RPMI7951 (cell line): ENCODE results near the gene PRMT1. TPM values are rescaled to one million over a fixed set of nuclear protein-coding genes. Genes with fewer than 3 reads are reported as not detected.

Experiments
- DNase-seq: peaks from one replicate; pipeline ENCODE4 v3.0.0-alpha.2; 2012; ENCODE audit warnings: low read depth
- total RNA-seq: library from RNA; depleted of rRNA; stranded (reverse); fragments of >200 nt; shearing (Covaris generic); gene quantifications from 2 replicates; pipeline ENCODE4 v1.2.3, GENCODE V29; 2014

The PRMT1 gene
- total RNA-seq, 1 experiment from 2014 or later = 334 TPM

DNA sequence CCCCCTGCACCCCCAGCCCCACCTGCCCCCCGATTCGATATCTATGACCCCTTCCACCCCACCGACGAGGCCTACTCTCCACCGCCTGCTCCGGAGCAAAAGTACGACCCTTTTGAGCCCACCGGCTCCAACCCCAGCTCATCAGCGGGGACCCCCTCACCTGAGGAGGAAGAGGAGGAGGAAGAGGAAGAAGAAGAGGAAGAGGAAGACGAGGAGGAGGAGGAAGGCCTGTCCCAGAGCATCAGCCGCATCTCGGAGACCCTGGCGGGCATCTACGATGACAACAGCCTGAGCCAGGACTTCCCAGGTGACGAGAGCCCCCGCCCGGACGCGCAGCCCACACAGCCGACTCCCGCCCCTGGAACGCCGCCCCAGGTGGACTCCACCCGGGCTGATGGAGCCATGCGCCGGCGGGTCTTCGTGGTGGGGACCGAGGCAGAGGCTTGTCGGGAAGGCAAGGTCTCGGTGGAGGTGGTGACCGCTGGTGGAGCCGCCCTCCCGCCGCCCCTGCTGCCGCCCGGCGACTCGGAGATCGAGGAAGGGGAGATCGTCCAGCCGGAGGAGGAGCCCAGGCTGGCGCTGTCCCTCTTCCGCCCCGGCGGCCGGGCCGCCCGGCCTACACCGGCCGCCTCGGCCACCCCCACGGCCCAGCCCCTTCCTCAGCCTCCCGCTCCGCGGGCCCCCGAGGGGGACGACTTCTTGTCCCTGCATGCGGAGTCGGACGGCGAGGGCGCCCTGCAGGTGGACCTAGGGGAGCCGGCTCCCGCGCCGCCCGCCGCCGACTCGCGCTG is 25.8 kb upstream of the PRMT1 start:
- no peak for DNase-seq

DNA sequence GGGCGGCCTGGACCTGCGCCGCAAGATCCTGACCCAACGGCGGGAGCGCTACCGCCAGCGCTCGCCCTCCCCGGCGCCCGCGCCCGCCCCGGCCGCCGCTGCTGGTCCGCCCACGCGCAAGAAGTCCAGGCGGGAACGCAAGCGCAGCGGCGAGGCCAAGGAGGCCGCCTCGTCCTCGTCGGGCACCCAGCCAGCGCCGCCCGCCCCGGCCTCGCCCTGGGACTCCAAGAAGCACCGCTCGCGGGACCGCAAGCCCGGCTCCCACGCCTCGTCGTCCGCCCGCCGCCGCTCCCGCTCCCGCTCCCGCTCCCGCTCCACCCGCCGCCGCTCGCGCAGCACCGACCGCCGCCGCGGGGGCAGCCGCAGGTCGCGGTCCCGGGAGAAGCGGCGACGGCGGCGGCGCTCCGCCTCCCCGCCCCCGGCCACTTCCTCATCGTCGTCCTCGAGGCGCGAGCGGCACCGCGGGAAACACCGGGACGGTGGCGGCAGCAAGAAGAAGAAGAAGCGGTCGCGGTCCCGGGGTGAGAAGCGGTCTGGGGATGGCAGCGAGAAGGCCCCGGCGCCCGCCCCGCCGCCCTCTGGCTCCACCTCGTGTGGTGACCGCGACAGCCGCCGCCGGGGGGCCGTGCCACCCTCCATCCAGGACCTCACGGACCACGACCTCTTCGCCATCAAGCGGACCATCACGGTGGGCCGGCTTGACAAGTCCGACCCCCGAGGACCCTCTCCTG is 25.1 kb upstream of the PRMT1 start:
- no peak for DNase-seq

DNA sequence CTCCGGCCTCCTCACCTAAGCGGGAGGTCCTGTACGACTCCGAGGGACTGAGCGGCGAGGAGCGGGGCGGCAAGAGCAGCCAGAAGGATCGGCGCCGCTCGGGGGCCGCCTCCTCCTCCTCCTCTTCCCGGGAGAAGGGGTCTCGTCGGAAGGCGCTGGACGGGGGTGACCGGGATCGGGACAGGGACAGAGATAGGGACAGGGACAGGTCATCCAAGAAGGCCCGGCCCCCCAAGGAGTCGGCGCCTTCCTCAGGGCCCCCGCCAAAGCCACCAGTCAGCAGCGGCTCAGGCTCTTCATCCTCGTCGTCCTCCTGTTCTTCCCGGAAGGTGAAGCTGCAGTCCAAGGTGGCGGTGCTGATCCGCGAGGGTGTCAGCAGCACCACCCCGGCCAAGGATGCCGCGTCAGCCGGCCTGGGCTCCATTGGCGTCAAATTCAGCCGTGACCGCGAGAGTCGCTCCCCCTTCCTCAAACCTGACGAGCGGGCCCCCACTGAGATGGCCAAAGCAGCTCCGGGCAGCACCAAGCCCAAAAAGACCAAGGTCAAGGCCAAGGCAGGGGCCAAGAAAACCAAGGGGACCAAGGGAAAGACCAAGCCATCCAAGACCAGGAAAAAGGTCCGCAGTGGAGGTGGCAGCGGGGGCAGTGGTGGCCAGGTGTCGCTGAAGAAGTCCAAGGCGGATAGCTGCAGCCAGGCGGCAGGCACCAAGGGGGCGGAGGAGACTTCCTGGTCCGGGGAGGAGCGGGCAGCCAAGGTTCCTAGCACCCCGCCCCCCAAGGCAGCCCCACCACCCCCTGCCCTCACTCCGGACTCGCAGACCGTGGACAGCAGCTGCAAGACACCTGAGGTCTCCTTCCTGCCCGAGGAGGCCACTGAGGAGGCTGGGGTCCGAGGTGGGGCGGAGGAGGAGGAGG is 24.3 kb upstream of the PRMT1 start:
- no peak for DNase-seq

DNA sequence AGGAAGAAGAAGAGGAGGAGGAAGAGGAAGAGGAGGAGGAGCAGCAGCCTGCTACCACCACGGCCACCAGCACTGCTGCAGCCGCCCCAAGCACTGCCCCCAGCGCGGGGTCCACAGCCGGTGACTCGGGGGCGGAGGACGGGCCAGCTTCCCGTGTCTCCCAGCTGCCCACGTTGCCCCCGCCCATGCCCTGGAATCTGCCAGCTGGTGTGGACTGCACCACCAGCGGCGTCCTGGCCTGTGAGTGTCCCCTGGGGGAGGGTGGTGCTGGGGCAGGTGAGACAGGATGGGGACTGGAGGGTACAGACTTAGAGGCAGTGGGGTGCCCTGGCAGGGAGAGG is 23.6 kb upstream of the PRMT1 start:
- no peak for DNase-seq

DNA sequence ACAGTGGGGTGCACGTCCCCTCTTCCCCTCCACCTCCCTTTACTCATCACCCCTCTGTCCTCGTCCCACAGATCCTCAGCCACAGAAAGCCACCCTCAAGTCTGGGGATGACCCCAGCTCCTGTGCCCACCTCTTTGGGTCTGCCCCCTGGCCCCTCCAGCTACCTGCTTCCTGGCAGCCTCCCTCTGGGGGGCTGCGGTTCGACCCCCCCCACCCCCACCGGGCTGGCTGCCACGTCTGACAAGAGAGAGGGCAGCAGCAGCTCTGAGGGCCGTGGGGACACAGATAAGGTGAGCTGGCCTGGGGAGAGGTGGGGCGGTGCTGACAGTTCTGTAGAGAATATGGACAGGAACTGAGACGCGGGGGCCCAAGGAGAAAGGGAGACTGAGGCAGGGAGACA is 22.5 kb upstream of the PRMT1 start:
- DNase-seq = no peak

DNA sequence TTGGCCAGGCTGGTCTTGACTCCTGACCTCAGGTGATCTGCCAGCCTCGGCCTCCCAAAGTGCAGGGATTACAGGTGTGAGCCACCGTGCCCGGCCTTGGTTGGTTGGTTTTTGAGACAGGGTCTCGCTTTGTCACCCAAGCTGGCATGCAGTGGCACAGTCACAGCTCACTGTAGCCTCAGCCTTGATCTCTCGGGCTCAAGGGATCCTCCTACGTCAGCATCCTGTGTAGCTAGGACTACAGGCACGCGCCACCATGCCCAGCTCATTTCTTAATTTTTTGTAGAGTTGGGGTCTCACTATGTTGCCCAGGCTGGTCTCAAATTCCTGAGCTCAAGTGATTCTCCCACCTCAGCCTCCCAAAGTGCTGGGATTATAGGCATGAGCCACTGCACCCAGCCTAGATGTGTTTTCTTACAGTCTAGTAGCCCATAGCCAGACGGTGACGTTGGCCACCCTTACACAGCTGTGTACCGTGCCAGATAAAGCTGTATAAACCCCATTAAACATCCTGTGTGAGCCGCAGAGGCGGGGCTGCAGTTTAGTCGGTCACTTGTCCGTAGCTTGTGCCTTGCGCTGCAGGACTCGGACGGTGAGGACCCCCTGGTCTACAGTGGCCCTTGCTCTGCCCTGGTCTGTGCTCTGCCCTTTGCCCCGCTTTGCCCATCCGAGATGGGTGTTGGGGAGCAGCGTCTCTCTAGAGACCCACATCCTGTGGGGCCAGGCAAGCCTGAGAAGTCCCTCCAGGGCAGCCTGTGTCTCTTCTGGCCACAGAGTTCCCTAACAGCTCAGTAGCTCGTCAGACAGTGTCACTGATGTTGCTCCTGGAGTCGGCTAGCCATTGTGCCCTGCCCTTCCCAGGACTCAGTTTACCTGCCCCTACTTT is 21.3 kb upstream of the PRMT1 start:
- DNase-seq = no peak

DNA sequence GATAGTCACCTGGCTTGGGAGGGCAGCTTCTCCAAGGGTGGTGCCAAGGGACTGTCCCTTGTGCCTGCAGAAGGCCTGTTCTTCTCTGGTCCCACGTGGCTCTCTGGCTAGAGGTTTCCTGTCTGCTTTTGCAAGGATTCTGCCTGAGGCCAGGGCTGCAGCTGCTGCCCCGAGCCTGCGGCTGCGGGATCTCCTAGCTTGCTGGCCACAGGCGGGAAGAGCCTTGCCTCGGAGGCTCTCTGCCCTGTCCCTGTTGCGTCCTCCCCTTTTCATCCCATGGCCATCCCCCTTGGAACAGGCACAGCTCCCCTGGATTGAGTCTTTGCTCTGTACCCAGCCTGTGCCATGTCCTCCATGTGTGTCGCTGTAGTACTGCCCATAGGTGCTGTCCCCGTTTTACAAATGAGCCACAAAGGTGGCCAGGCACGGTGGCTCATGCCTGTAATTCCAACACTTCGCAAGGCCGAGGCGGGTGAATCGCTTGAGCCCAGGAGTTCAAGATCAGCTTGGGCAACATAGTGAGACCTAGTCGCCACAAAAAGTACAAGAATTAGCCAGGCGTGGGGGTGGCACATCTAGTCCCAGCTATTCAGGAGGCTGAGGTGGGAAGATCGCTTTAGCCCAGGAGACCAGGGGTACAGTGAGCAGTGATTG is 20.5 kb upstream of the PRMT1 start:
- DNase-seq = no peak

DNA sequence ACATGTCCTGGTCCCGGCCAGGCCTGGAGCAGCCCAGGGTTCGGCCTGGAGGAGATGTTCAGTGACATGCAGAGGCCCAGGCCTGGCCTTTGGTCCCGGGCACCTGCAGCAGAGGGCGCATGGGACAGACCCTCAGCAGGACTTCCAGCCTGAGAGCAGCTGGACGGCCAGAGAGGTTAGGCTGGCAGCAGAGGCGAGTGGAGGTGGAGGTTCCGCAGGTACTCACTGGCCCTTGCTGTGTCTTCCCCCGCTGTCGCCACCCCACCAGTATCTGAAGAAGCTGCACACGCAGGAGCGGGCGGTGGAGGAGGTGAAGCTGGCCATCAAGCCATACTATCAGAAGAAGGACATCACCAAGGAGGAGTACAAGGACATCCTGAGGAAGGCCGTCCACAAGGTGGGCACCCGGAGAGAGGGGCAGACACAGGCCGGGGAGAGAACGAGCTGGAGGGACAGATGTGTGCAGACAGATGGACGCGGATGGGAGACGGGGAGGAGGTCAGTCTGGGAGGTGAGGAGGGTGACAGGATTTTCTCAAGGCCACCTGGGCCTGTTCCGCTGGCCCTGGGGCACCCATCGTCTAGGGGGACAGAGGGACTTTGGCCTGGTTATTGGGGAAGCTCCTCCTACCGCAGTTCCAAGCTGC is 19.5 kb upstream of the PRMT1 start:
- no peak for DNase-seq

DNA sequence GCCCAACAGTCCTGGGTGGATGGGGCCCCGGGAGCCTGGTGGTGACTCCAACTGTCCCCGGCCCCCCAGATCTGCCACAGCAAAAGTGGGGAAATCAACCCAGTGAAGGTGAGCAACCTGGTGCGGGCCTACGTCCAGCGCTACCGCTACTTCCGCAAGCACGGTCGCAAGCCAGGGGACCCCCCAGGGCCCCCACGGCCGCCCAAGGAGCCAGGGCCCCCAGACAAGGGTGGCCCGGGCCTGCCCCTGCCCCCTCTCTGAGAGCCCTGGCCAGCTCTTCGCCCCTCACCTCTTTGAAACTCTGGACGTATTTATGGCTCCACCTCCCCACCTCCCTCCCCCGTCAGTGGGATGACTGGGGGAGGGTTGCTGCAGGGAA is 18.9 kb upstream of the PRMT1 start:
- no peak for DNase-seq

DNA sequence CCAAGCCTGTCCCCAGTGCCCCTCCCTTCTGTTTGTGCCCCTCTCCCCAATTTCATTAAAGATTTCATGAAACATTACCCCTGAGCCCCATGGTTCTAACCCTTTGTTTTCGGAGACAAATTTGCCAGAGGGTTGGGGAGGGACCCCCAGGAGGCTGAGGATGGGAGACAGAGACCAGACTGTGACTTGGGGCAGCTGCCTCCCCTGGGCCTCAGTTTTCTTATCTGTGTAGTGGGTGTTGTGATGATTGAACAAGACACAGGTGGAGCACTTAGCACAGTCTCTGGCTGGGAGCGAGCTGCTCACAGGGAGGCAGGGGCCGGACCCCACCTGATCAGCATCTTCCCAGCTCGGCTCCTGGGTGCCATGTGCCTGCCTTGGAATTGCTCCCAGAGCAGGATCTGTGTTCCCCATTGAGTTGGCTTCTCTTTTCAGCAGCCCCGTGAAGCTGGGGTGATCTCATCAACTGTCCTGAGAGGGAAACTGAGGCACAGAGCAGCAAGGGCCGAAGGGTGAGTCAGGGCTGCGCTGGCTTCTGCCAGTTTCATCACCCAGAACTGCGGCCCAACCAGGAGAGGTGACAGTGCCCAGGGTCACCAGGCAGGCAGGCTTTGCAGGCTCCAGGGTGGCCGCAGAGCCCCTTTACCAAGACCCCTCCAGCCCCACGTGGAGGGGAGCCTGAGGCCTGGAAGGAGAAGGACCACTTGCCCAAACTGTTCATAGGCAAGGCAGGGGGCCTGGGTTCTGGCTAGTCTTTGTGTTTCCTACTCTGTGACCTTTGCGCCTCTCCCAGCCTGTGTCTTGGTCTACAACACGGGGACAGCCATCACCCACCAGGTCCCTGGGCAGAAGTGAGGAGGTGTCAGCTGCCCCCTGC is 18.3 kb upstream of the PRMT1 start:
- DNase-seq = no peak

DNA sequence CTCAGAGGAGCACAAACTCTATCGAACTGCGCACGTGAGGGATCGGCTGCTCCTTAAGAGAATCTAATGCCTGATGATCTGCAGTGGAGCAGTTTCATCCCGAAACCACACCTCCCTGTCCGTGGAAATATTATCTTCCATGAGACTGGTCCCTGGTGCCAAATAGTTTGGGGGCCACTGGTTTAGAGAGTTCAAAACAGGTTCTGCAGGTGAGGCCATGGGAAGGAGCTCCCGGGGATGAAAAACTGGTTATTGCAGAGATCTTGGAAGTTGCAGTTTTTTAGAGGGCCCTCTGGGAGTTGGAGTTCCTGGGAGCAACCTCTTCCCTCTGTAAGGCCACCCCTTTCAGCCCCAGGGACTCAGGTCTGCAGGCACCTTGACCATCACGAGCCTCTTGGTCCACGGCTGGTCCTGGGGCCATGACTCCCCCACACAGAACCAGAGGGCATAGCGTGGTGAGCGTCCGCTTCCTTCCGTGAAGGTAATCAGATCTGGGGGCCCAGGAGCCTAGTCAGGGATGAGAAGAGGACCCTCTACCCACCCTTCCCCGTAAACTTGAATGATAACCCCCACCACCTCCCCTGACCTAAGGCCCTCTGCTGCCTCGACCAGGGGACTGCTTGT is 16.6 kb upstream of the PRMT1 start:
- no peak for DNase-seq

DNA sequence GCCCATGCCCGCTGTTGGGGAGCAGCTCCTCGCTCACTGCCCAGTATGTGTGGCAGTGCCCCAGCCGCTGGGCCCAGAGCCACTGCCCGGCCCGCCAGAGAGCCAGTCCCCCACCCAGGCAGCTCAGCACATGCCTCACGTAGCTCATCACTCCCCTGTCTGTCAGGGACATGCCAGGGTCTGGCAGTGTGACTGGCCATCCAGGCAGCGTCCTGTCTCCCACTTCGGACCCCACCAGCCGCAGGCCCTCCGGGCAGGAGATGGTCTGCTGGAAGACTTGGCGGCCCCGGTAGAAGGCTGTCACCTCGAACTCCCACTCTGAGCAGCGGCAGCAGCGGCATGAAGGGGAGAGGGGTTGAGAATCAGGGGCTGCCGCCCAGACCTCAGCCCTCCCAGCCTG is 15.1 kb upstream of the PRMT1 start:
- no peak for DNase-seq

DNA sequence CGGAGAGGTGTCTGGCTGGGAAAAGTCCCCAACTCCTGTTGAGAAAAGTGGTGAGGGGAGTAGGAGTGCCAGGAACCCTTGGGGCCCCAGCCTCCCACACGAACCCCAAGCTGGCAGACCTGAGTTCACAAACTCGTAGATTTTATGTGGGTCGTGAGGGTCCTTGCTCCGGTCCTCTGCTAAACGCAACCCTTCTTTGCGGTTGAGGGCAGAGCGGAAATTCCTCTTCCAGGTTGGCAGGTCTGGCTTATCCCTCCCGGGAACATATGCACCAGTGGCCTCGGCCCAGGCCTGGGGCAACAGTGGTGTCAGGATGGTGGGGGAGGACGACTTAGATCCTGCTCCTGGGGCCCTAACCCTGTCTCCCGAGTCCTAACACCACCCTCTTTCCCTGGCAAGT is 13.8 kb upstream of the PRMT1 start:
- DNase-seq = no peak

DNA sequence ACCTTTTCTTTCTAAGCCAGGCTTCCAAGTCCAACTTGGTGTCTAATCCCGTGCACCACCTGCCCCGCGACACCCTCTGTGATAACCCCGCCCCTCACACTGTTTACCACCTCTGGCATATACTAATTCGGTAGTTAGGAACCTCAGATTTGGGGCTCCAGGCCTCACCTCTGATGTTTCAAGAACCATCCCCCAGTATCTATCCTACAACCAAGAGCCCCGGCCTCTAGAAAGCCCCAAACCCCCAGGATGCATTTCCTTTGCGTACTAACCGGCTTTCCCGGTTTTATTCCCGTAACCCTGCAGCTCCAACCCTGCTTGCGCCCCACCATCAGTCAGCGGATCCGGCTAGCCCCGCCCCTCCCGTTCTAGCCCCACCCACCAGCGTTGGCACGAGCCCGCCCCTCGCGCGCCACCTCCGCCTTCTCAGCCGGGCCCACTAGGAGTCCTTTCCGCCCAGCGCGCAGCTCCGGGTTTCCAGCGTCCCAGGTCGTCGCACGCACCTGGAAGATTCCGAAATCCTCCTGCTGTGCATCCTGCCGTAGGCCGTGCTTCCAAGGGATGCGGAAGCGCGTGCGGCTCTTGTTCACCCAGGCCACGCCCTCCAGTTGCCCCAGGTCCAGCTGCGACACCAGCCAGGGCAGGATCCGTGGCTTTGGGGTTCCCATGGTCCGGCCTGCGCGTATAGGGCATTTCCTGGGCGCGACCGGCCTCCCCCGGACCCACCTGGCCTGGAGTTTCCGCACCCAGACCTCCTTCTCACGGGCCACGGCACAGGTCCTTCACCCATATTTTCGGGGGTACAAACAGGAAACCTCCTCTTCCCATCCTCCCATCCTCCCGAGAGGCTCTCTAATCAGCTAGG is 12.7 kb upstream of the PRMT1 start:
- DNase-seq = peak; percentile 79

DNA sequence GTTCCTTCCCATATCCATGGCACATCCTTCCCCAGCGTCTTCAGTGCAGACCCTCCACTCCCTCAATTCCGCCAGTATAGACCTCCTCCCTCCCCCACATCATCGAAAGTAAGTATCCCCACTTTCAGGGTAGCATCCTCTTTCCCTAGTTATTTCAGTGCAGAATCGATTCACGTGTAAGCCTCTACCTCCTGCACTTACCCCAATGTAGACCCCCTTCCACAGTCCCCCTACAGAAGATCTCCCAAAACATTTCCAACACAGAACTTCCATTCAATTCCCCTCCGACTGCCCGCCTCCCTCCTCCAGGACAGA is 12.1 kb upstream of the PRMT1 start:
- DNase-seq = no peak

DNA sequence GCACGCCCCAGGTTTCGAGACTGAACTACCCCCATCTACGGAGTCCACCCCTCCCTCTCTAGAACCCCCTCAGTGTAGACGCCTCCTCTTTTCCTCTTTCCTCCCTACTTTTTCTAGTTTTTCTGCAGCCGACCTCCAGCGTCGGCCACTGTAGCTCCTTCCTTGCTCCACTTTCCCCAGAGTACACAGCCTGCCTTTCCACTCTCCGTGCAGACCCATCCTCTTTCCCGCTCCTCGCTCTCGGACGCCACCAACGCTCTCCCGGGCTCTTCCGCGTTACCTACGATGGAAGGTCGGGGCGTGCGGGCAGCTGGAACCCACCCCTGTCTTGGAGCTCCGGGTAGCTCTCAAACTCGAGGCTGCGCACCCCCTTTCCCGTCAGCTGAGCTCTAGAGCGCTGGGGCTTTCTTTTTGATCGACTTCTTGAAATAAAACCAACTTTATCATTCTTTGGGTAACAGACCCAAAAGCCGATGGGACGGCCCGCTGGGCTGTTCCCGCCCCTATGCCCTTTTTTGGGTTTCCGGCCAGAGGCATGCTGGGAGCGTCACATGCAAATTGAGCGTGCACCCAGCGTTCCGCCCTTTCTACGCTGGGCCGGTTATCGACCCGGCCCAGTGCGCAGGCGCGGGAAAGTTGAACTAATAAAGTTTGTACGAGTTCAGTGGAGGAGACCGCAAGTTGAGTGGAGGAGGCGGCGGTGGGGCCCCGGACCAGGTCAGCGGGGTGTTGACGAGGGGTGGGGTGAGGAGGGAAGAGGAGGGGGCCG is 11.5 kb upstream of the PRMT1 start, which contains the start of the genes BCL2L12 and IRF3:
BCL2L12 (plus strand) TSS at position 583 of the 769 bp plus-strand sequence. CDS start 760 bp downstream, outside the sequence.
IRF3 (minus strand) TSS at position 507 of the 769 bp plus-strand sequence. CDS start 1,019 bp downstream, outside the sequence.
- peak; percentile 95 for DNase-seq

DNA sequence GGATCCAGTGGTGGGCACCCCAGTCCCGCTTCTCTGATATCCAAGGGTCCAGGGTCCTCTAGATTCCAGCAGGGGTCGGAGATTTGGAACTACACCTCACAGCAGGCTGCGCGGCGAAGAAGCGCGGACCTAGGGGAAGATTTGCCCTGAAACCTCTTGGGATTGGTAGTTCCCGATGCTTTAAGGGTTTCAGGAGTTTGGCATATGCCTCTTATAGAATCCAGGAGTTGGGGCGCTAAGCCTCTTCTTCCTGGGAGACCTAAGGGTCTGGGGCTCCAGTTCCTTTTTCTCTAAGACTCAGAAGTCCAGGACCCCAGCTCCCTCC is 11.0 kb upstream of the PRMT1 start:
- no peak for DNase-seq
